Measurements from ENCODE around the gene PTGIS.
A peak's percentile ranks its signal among the peaks of the same experiment; 100 is the strongest.

Gene PTGIS

DNA sequence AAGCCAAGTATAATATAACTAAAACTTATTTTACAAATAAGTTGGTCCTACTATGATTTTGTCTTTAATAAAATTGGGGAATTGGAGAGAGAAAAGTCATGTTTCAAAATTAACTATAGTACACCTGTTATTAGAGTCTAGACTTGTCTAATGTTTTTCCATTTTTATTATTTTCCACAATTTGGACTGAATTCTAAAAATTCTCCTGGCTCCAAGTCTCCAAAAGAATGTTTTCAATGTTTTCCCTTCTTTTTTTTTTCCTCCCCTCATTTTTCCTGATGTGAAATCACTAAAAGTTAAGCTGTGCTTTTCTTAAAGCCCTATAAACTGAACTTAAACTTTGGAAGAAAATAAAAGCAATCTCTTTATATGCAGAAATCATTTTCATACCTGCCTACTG lies 11.3 kb downstream of the PTGIS start:
- no peak for DNase-seq

DNA sequence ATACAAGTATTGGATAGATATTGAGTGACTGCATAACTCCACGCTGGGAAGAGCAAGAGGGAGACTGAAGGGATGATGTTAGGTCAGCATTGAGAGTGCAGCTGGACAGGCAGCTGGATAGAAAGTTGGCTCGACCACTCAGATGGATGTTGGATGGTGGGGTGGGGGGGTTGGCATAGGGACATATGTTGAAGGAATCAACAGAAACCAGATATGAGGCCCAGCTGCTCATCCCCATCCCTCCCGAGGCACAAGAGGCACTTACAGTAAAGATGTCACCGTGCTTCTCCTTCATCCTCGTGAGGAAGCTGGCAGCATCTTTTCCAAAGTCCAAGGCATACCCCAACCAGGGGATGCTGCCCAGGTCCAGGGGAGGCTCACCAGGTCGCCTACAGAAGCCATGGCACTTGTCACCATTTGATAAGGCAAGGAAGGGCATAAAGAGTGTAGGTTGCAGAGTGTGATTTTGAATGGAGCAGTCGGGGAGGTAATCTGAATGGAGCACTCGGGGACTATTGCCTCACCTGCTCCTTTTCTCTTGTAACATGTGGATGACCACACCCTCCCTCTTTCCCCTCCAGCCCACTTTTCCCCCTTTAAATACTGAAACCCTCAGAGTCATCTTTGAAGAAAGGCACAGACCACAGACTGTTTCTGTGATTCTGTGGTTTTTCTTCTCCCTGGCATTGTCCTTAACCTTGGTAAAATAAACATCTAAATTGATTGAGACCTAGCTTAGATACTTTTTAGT lies 18.0 kb downstream of the PTGIS start:
- DNase-seq, result peak; percentile 55

DNA sequence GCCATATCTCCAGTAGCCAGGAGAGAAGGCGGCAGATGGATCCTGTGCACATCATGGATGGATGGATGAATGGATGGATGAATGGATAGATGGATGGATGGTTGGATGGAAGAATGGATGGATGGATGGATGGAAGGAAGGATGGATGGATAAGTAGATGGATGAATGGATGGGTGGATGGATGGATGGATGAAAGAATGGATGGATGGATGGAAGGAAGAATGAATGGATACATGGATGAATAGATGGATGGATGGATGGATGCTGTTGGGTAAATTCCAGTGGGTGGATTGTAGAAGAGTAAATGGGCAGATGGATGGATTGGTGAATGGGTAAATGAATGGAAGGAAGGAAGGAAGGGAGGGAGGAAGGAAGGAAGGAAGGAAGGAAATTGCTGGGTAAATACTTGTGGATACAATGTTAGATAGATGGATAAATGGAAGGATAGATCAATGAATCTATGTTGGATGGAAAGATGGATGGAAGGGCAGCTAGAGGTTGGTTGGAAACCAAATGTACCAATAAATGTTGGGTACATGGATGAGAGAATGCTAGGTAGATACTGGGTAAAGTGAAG lies 19.5 kb downstream of the PTGIS start:
- DNase-seq, result no peak

GRCh38 chr20:49545572-49545971 lies 22.4 kb downstream of the PTGIS start:
- no peak for DNase-seq

DNA sequence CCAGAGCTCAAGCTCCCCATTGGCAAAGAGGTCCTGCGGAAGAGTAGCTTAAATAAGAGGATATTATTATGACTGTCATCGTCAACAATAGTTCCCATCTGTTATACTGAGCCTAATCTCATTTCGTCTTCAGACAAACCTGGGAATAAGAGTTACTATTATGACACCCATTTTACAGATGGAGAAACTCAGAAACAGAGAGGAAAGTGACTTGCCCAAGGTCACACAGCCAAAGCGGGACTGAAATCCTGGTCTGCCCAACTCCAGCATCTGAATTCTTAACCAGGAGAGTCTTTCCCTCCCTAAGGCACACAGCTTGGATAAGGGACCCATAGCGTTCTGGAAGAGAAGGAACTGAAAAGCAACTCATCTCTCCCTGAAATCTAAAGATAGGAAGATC lies 23.4 kb downstream of the PTGIS start:
- DNase-seq, result no peak

DNA sequence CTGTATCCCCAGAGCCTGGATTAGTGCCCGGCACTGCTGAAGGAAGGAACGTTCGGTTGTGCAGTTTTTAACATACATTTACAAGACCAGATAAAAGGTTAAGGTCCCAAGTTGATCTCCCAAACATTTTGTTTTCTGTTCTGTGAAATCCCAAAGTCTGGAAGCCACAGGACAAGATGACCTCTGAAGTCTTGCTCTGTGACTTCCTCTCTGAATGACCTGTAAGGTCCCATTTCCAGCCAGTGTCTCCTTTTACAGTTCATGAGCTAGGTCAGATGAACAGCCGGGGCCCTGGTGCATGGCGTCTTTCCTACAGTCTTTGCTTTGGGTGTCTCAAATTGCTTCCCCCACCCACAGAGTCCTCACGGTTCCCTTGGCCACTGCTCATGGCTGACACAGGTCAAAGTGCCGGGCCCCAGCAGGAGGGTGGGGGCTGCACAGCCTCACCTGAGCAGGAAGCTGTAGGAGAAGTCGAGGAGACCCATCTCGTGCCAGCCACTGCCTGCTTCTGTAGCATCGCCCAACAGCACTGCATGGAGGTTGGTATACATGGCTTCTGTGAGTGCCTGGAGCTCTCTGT lies 24.0 kb downstream of the PTGIS start:
- DNase-seq, result no peak

DNA sequence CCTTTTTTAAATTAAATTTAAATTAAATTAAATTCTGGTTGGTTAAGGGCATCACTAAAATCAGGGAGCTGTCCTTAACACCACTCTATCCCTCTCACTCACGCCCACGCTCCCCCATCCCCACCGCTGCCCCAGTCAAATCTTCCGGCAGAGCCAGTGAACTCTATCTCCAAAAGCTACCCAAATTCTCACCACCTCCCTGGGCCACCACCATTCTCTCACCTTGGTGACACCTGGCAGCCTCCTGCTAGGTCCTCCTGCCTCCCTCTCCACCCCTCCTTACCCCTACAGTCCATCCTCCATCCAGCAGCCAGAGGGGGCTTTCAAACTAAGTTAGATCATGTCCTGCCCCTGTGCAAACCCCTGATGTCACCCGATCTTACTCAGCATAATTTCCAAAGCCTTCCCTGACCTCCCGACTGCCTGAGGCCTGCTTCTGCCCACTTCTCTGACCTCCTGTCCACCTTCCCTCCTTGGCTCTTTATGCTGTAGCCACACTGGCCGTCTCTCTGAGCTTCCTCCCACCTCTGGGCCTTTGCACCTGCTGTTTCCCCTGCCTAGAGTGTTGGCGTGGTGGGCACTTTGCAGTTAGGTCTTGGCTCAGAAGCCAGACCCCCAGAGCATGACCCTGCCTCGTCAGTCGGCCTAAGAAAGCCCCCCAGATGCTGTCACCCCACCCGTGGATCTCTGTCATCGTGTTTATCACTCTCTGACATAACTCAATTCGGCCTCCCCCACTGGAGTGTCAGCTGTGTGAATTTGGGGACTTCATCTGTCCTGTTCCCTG lies 24.7 kb downstream of the PTGIS start:
- DNase-seq, result no peak

GRCh38 chr20:49542514-49542991 lies 25.4 kb downstream of the PTGIS start:
- no peak for DNase-seq

DNA sequence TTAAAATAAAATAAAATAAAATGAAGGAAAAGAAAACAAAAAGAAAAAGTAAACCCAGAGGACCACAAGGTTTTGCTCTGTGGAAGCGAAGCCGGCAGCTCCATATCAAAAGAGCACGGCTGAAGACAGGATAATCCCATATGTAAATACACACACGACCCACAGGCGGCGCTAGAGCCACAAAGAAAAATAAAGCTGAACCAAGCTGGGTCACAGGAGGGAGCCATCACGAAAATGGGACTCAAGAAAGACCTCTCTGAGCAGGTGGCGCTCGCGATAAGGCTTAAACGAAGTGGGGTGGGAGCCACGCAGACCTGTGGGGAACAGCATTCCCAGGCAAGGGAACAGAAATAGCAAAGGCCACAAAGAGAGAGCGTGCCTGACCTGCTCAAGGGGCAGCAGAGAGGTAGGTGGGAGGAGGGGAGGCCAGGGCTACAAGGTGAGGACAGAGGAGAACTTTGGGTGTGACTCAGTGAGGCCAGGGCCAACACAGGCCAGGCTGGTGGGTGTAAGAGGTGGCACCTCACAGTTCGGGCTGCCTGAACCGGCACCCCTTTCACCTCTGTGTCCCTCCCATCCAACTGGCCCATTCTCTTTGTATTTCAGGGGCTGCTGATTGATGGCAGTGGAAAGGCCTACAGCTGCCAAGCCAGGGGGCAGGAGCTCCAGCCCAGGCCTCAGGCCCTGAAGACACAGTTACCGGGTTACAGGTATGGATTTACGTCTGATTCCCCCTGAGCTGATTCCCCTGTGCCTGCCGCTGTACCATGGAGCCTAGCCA lies 26.0 kb downstream of the PTGIS start:
- DNase-seq, result peak; percentile 81

DNA sequence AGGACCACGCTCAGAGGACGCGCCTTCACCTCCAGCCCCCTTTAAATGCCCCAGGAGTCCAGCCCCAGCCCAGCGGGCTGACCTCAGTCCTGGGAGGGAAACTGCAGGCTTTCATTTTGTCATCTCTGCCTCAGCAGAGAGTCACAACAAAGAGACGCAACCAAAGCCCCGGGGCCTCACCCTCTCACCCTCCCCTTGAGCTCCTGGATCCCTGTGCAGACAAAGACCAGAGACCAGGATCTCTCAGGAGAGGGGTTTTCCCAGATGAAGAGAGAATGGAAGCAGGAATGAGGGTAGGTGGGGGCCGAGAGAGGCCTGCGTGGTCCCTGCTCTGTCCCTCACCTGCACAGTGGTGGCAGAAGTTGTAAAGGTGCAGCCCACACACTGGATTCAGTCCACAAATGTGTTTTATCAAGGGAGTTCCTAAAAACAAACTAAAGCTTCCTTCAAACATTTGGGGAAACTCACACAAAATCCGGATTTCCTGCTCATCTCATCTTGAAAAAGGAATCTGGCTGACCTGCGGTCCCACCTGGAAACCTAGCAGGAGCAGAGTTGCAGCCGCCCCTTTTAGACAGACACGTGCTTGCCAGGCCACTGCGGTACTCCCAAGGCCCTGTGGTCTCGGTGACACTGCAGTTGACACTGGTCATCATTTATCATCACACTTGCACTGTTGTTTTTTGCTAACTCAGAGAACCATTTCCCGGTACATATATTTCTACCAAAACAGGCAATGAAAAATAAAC lies 27.1 kb downstream of the PTGIS start:
- DNase-seq, result no peak

DNA sequence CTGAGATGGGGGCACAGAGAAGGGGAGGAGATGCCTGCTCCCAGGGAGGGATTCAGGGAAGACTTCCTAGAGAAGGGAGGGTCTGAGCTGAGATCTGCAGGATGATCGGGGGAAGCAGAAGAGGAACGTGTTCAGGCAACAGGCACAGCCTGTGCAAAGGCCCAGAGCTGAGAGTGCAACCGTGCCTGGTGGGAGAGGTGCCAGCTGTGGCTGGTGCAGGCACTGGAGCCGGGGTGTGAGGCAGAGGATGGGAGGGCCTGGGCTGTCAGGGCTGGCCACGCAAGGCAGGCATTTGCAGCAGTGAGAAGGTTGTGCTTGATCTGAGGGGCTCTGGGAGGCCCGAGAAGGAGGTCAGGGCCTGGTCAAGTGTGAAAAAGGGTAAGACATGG lies 27.7 kb downstream of the PTGIS start:
- no peak for DNase-seq

DNA sequence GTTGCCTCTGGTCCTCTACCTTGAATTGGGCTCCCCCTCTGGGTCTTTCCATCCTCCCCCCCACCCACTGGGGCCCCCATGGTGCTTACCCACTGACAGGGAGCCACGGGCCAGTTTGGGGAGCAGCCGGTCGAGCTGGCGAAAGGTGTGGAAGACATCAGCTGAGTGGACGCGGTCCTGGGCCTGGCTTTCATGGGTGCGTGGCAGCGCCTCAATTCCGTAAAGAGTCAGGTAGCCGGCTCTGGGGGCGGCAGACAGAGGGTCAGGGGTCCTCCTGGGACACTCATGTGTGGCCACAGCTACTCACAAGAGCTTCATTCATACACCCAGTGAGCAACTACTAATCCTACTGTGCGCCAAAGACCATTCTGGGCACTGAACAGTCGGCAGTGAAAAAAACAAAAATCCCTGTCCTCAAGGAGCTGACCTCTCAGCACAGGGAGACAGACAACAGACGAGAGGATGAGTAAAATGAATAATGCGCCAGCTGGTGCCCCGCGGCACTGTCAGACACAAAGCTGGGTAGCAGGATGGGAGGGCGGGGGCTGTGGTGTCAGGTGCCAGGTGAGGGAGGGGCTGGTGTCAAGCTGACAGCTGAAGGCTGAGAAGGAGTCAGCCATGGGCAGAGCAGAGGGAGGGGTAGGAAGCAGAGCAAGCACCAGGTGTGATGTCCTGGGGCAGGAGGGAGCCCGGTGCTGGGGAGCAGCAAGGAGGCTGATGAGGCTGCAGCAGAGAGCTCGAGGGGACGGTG lies 28.3 kb downstream of the PTGIS start:
- no peak for DNase-seq

DNA sequence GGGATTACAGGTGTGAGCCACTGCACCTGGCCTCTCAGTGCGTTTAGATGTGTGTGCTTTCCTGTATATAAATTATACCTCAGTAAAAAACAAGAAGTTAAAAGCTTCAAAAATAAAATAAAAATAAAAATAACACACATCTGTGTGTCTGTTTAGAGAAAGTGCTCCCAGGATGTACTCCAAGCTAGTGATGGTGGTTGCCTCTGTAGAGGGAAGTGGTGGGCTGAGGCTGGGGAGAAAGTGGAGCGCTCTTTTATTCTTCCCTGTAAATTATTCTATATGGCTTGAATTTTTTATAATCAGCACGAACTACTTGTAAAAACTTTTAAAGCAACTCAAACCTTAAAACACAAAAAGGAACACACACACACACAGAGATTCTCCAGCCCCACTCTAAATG lies 29.0 kb downstream of the PTGIS start:
- DNase-seq, result no peak

DNA sequence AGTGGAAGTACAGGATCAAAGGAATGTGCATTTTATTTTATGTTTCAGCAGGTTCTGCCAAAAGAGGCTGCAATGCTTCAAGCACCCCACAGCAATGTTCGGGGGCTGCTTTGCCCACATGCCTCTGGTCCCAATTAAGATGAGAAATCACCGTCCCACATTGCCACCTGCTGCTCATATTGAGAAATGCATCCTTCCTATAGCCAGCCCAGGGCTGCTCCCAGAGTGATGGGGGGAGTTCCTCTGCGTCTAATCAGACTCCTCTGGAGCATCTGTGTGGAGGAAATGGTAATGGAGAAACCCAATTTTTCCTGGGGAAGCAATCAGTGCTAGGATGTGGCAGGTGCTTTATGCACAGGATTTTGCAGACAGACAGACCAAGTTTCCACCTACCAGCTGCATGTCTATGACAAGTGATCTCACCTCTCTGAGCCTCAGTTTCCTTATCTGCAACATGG lies 33.7 kb downstream of the PTGIS start:
- DNase-seq, result peak; percentile 80

DNA sequence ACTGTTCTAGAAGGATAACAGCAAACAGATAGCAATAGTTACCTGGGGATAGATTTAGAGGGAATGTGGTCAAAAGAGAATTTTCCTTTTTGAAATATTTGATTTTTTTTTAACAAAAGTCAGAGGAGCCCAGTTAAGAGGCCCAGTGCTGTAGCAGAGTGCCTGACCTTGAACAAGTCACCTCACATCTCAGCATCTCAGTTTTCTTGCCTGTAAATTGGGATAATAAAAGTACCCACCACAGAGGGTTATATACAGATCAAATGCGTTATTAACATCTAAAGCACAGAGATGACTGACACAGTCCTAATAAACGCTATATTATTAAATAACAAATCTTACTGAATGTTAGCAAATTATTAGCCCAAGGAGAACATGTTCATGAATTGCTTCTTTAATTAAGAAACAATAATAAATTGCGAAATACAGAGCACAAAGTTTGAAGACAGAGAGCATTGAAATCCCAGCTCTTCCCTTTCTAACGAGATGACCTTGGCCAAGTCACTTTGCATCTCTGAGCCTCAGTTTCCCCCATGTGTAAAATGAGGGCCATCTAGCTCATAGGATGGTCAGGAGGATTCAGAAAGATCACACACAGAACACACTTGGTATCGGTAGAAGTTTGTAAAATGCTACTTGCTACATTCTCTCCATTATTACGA lies 35.5 kb downstream of the PTGIS start:
- DNase-seq, result no peak

GRCh38 chr20:49529470-49529869 lies 38.5 kb downstream of the PTGIS start:
- DNase-seq, result no peak

DNA sequence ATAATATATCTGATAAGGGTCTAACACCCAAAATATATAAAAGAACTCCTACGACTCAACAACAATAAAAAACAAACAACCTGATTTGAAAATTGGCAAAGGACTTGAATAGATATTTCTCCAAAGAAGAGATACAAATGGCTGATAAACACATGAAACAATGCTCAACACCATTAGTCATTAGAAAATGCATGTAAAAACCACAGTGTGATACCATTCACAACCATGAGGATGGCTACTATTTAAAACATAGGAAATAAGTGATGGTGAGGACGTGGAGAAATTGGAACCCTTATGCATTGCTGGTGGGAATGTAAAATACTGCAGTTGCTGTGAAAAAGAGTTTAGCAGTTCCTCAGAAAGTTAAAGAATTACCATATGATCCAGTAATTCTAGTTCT lies 41.4 kb downstream of the PTGIS start:
- no peak for DNase-seq

DNA sequence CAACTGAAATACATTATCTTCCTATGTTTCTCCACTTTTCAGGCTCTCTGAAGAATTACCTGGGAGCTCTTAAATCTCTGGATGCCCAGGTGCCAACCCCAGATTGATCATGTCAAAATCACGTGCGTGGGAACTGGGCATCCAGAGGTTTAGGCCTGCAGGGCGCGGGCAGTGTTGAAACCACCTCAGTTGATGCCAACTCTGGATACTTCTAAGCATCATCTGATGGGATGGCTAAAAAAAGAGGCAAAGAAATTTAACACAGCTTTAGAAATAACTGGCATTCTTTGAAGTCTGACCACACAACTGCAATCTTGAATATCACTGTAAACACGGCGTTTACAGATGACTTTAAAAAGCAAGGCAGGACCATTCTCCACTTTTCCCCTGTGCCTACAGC lies 41.9 kb downstream of the PTGIS start:
- no peak for DNase-seq

DNA sequence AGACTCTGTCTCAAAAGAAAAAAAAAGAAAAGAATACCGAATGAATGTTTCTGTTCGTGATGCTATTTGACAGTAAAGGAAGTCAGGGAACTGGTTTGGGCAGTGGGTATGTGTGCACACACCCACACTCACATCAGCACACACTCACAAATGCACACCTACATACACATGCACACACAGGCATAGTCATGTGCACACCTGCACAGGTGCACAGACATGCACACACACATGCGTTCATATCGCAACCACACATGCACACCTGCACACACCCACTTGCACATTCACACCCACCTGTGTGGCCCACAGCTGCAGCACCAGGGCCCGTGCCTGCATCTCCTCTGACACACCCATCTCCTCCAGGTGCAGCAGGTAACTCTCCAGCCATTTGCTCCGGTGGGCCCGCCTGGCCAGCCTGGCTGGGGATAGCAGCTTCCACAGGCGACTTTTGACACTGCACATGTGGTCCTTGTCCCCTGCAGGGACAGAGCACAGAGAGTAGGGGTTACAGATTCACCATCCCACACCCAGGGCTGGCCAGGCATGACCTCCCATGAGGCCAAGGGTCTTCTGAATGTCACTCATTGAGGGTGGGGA lies 44.1 kb downstream of the PTGIS start:
- no peak for DNase-seq

DNA sequence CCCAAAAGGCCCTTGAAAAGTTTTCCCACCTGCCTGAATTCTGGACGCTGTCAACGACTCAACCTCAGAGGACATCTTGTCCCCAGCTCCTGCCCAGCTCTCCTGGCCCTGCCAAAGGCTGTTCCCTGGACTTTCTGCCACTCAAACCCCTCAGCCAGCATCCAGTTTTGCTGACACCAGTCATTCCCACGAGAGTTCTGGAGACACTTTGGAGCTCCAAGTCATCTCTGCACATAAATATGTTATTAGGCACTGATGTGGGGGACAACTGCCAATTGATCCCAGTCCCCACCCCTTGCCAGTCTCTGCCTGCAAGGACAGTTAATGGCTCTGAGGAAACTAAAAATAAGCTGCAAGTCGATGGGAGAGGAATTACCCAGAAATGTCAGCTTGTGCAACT lies 46.6 kb downstream of the PTGIS start:
- no peak for DNase-seq

Measured in activated CD4-positive, alpha-beta T cell treated with anti-CD3 and anti-CD28 coated beads, Interleukin-2, Interleukin-6, amounts not matched to agents 100 ng/mL and 50 ng/mL, durations not matched to agents 16 hours and 8 hours (primary cell).